Sigmoid colon (tissue), 4 donors: Measurements from ENCODE around the gene WWC1.

ENCODE experiments used
- POLR2A ChIP-seq, 2 donors: fragments of 450-650 bp; IDR thresholded peaks; one replicate each; pipeline ENCODE4 v1.6.1; 2016; ENCODE audit warnings: antibody characterized with exemption in 2 of 2, mild to moderate bottlenecking in 2 of 2, moderate library complexity in 2 of 2
- POLR2AphosphoS5 ChIP-seq, 4 donors: sonication (generic); formaldehyde crosslinking; IDR thresholded peaks; one replicate each; pipeline ENCODE4 v1.6.1; 2017; ENCODE audit warnings: antibody characterized with exemption in 4 of 4
- TF ChIP-seq, protein P1 (sequence below), 4 experiments: fragments of 450-650 bp in 3 of 4; fragments of 200-600 bp in 1 of 4; IDR thresholded peaks; one replicate each; pipeline ENCODE4 v1.5.1; 2016 to 2019; ENCODE audit warnings: antibody characterized with exemption in 4 of 4, mild to moderate bottlenecking in 3 of 4, moderate library complexity in 2 of 4

DNA sequence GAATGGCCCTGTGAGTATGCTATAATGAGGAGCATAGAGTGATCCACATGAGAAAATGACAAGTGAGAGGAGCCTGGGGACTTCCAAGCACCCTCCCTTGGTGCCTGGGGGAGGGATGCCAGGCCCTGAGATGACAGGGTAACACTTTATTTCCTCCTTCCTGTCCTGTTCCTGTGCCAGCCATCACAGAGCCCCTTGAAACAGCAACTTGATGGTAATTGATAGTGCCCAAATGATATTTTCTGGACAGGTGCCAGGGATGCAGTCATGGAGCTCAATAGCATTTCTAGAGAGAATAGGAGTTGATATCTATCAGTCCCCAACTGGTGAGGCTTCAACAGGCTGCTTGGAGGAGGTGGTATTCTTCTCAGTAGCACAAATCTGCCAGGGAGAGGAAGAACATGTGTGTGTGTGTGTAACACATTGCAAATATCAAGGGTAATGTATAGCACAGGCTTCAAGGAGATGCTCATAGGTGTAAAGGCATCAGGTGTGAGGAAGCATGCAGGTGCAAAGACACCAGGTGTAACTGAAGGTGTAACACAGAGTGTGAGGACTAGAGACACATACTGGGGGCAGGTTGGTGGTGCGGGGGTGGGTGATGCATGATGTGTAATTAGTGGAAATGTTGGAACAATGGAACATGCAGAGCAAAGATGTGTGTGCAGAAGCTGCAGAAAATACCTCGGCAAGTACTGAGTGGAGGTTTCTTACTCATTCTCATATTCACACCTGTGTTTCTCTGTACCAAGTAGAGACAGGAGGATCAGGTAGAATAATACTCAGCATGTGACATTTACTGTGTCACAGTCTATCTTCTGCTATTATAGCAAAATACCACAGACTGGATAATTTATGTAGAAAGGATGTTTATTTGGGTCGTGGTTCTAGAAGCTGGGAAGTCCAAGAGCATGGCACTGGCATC lies 18.1 kb upstream of the WWC1 start:
- TF ChIP-seq, protein P1, sequence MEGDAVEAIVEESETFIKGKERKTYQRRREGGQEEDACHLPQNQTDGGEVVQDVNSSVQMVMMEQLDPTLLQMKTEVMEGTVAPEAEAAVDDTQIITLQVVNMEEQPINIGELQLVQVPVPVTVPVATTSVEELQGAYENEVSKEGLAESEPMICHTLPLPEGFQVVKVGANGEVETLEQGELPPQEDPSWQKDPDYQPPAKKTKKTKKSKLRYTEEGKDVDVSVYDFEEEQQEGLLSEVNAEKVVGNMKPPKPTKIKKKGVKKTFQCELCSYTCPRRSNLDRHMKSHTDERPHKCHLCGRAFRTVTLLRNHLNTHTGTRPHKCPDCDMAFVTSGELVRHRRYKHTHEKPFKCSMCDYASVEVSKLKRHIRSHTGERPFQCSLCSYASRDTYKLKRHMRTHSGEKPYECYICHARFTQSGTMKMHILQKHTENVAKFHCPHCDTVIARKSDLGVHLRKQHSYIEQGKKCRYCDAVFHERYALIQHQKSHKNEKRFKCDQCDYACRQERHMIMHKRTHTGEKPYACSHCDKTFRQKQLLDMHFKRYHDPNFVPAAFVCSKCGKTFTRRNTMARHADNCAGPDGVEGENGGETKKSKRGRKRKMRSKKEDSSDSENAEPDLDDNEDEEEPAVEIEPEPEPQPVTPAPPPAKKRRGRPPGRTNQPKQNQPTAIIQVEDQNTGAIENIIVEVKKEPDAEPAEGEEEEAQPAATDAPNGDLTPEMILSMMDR (IDR thresholded peaks at IDR 0.05): no peak
- TF ChIP-seq POLR2A (IDR thresholded peaks at IDR 0.05) (no peak), POLR2AphosphoS5 (IDR thresholded peaks at IDR 0.05) (no peak)
